H1 (cell line): ENCODE measurements around the gene CHCHD6. TPM values are rescaled to one million over a fixed set of nuclear protein-coding genes. Genes with fewer than 3 reads are reported as not detected.

Source experiments
- CTCF ChIA-PET: fragments of 300-600 bp; sonication (Branson Sonifier 250); formaldehyde crosslinking; loops from one replicate; lab custom pipeline; 2021; ENCODE audit not compliant: partially characterized antibody; lab: Charles Lee
- POLR2A ChIA-PET: fragments of 300-600 bp; sonication (Branson Sonifier 250); formaldehyde crosslinking; loops from one replicate; lab custom pipeline; 2021; ENCODE audit warnings: inconsistent platforms; ENCODE audit not compliant: partially characterized antibody; lab: Charles Lee
- DNase-seq, 2 experiments: peaks; one replicate each; pipeline versions ENCODE4 v3.0.0 to v3.0.0-alpha.2; 2010 to 2022; ENCODE audit warnings: low spot score in 2 of 2, low read depth in 1 of 2, mixed read lengths in 1 of 2
- FAIRE-seq: peaks from 2 replicates; lab custom pipeline; 2011; peaks lifted over from hg19 to GRCh38; lab: Jason Lieb, UNC
- H2AFZ ChIP-seq: 2 replicates; pipeline ENCODE4 v1.8.1; 2012; ENCODE audit warnings: low read length, inconsistent platforms
- H2AK5ac ChIP-seq: 2 replicates; pipeline ENCODE4 v1.6.1; 2013; ENCODE audit warnings: low read depth, low read length
- H2BK120ac ChIP-seq: replicated peaks from 2 replicates; pipeline ENCODE3; 2013; ENCODE audit warnings: low read depth, low read length, inconsistent platforms
- H2BK12ac ChIP-seq: 2 replicates; pipeline ENCODE4 v1.6.1; 2013; ENCODE audit warnings: low read depth, low read length
- H2BK15ac ChIP-seq: 2 replicates; pipeline ENCODE4 v1.6.1; 2013; ENCODE audit warnings: low read length
- H2BK20ac ChIP-seq: 2 replicates; pipeline ENCODE4 v1.6.1; 2013; ENCODE audit warnings: low read length
- H2BK5ac ChIP-seq: 2 replicates; pipeline ENCODE4 v1.6.1; 2013; ENCODE audit warnings: low read depth, low read length
- H3K14ac ChIP-seq: 2 replicates; pipeline ENCODE4 v1.6.1; 2013; ENCODE audit warnings: inconsistent platforms; ENCODE audit not compliant: insufficient read length
- H3K18ac ChIP-seq: 2 replicates; pipeline ENCODE4 v1.6.1; 2013; ENCODE audit warnings: low read length; ENCODE audit errors: extremely low read depth
- H3K23ac ChIP-seq: 2 replicates; pipeline ENCODE4 v1.6.1; 2013; ENCODE audit warnings: inconsistent platforms; ENCODE audit not compliant: insufficient read length
- H3K23me2 ChIP-seq: 2 replicates; pipeline ENCODE4 v1.6.1; 2013; ENCODE audit warnings: low read depth, low read length
- H3K27ac ChIP-seq: 2 replicates; pipeline ENCODE4 v1.6.1; 2011; ENCODE audit warnings: low read depth, low read length, inconsistent platforms
- H3K27me3 ChIP-seq, 4 experiments: replicated peaks in 1 of 4; 1 replicate in 1 of 4; 2 replicates in 3 of 4; pipeline versions ENCODE4 v1.6.1 to v1.8.1; 2011 to 2013; ENCODE audit warnings: low read length in 3 of 4, mild to moderate bottlenecking in 3 of 4, inconsistent platforms in 2 of 4, mixed read lengths in 2 of 4, moderate library complexity in 1 of 4; ENCODE audit not compliant: control insufficient read depth in 3 of 4, insufficient read depth in 3 of 4; ENCODE audit errors: extremely low read depth in 1 of 4
- H3K36me3 ChIP-seq, 4 experiments: 2 replicates each; pipeline versions ENCODE4 v1.6.1 to v1.8.1; 2011 to 2013; ENCODE audit warnings: mild to moderate bottlenecking in 4 of 4, low read length in 3 of 4, moderate library complexity in 2 of 4, control low read depth in 1 of 4, inconsistent platforms in 1 of 4; ENCODE audit not compliant: insufficient read depth in 4 of 4, control insufficient read depth in 2 of 4
- H3K4ac ChIP-seq: replicated peaks from 2 replicates; pipeline ENCODE3; 2013; ENCODE audit warnings: low read length, low read depth, mixed read lengths, inconsistent platforms; ENCODE audit not compliant: insufficient read length
- H3K4me1 ChIP-seq, 4 experiments: replicated peaks in 1 of 4; 1 replicate in 1 of 4; 2 replicates in 3 of 4; pipeline versions ENCODE4 v1.6.1 to v1.8.1; 2011 to 2013; ENCODE audit warnings: low read length in 3 of 4, inconsistent platforms in 2 of 4, mixed read lengths in 1 of 4; ENCODE audit not compliant: insufficient read depth in 4 of 4, control insufficient read depth in 3 of 4
- H3K4me2 ChIP-seq, 2 experiments: 2 replicates each; pipeline versions ENCODE4 v1.6.1 to v1.8.1; 2011 to 2013; ENCODE audit warnings: low read depth in 2 of 2, low read length in 2 of 2, control low read depth in 1 of 2, inconsistent platforms in 1 of 2, mild to moderate bottlenecking in 1 of 2; ENCODE audit not compliant: insufficient read depth in 1 of 2
- H3K4me3 ChIP-seq, 4 experiments: fragments of 200-600, 300-600 bp in 1 of 4; sonication (generic), shearing (Covaris generic), sonication (Bioruptor Twin) in 1 of 4; 2 replicates each; pipeline versions ENCODE4 v1.5.1 to v1.8.1; 2011 to 2016; ENCODE audit warnings: low read length in 4 of 4, low read depth in 3 of 4, control low read depth in 2 of 4, inconsistent platforms in 2 of 4, mild to moderate bottlenecking in 2 of 4, mixed read lengths in 1 of 4, moderate library complexity in 1 of 4; ENCODE audit not compliant: insufficient read depth in 2 of 4; ENCODE audit errors: extremely low read depth in 1 of 4
- H3K56ac ChIP-seq: replicated peaks from 2 replicates; pipeline ENCODE3; 2013; ENCODE audit warnings: low read depth, mild to moderate bottlenecking, mixed read lengths, low read length, inconsistent platforms; ENCODE audit not compliant: insufficient read length
- H3K79me1 ChIP-seq: 2 replicates; pipeline ENCODE4 v1.6.1; 2013; ENCODE audit warnings: low read depth, low read length, control low read depth
- H3K79me2 ChIP-seq, 2 experiments: 2 replicates each; pipeline versions ENCODE4 v1.6.1 to v1.8.1; 2012 to 2013; ENCODE audit warnings: low read length in 2 of 2, mild to moderate bottlenecking in 2 of 2, inconsistent platforms in 1 of 2; ENCODE audit not compliant: insufficient read depth in 2 of 2, control insufficient read depth in 1 of 2
- H3K9ac ChIP-seq, 4 experiments: replicated peaks in 1 of 4; 1 replicate in 1 of 4; 2 replicates in 3 of 4; pipeline versions ENCODE4 v1.6.1 to v1.8.1; 2011 to 2013; ENCODE audit warnings: low read depth in 3 of 4, low read length in 3 of 4, control low read depth in 2 of 4, mild to moderate bottlenecking in 2 of 4, moderate library complexity in 2 of 4, inconsistent platforms in 1 of 4; ENCODE audit errors: extremely low read depth in 1 of 4
- H3K9me3 ChIP-seq, 2 experiments: 2 replicates each; pipeline versions ENCODE4 v1.6.1 to v1.8.1; 2012 to 2013; ENCODE audit warnings: mild to moderate bottlenecking in 2 of 2, moderate library complexity in 2 of 2, control low read depth in 1 of 2, inconsistent platforms in 1 of 2, low read depth in 1 of 2, low read length in 1 of 2, mixed read lengths in 1 of 2; ENCODE audit not compliant: insufficient read depth in 2 of 2
- H4K20me1 ChIP-seq, 2 experiments: replicated peaks in 1 of 2; 2 replicates each; pipeline versions ENCODE3 to v1.8.1; 2011 to 2013; ENCODE audit warnings: inconsistent platforms in 2 of 2, low read length in 2 of 2, mild to moderate bottlenecking in 1 of 2; ENCODE audit not compliant: insufficient read depth in 2 of 2, control insufficient read depth in 1 of 2
- H4K5ac ChIP-seq: 2 replicates; pipeline ENCODE4 v1.6.1; 2013; ENCODE audit warnings: low read length, low read depth, mixed read lengths, inconsistent platforms; ENCODE audit not compliant: insufficient read length
- H4K8ac ChIP-seq: 2 replicates; pipeline ENCODE4 v1.8.0; 2013; ENCODE audit warnings: mild to moderate bottlenecking, moderate library complexity, low read length, inconsistent platforms; ENCODE audit not compliant: insufficient read depth; ENCODE audit errors: extremely low read depth
- H4K91ac ChIP-seq: replicated peaks from 2 replicates; pipeline ENCODE3; 2013; ENCODE audit warnings: low read length, mixed read lengths, inconsistent platforms; ENCODE audit not compliant: insufficient read length
- GTF2F1 ChIP-seq: IDR thresholded peaks from 2 replicates; pipeline ENCODE4 v1.6.1; 2012; ENCODE audit warnings: low read depth, low read length, improper control_type of control experiment, borderline replicate concordance
- JUN ChIP-seq: IDR thresholded peaks from 2 replicates; pipeline ENCODE4 v1.6.1; 2011; ENCODE audit warnings: low read depth, mild to moderate bottlenecking, improper control_type of control experiment, low read length
- POLR2A ChIP-seq, 2 experiments: IDR thresholded peaks; 1 replicate in 1 of 2; 2 replicates in 1 of 2; pipeline ENCODE4 v1.6.1; 2011; ENCODE audit warnings: low read depth in 2 of 2, low read length in 2 of 2, mild to moderate bottlenecking in 2 of 2; ENCODE audit errors: control extremely low read depth in 1 of 2
- RAD21 ChIP-seq, 2 experiments: IDR thresholded peaks in 1 of 2; conservative IDR thresholded peaks in 1 of 2; 2 replicates each; pipeline ENCODE4 v1.6.1; 2011; ENCODE audit warnings: low read depth in 2 of 2, low read length in 2 of 2, improper control_type of control experiment in 1 of 2, inconsistent platforms in 1 of 2, mild to moderate bottlenecking in 1 of 2, moderate library complexity in 1 of 2
- RBBP5 ChIP-seq: IDR thresholded peaks from 2 replicates; pipeline ENCODE4 v1.7.1; 2012; ENCODE audit warnings: low read depth, mild to moderate bottlenecking, inconsistent platforms, low read length, moderate library complexity, borderline replicate concordance
- RFX5 ChIP-seq: IDR thresholded peaks from 2 replicates; pipeline ENCODE4 v1.6.1; 2011; ENCODE audit warnings: low read depth, low read length, improper control_type of control experiment, borderline replicate concordance
- SRF ChIP-seq: IDR thresholded peaks from 2 replicates; pipeline ENCODE4 v1.6.1; 2011; ENCODE audit warnings: mild to moderate bottlenecking, low read depth, low read length, moderate library complexity
- SUZ12 ChIP-seq: fragments of 200-600 bp; sonication (generic); IDR thresholded peaks from 2 replicates; pipeline ENCODE4 v1.6.1; 2012; ENCODE audit warnings: mild to moderate bottlenecking, inconsistent platforms, low read length, moderate library complexity, mixed read lengths
- TBP ChIP-seq: IDR thresholded peaks from 2 replicates; pipeline ENCODE4 v1.6.1; 2011; ENCODE audit warnings: low read depth, low read length, improper control_type of control experiment
- WGBS, 2 experiments: shearing (Covaris generic) in 1 of 2; methylation state at CpG; one replicate each; pipeline versions ENCODE4 v1.1.6 to v1.1.7; 2013 to 2015; ENCODE audit warnings: low lambda C conversion rate in 2 of 2, mixed read lengths in 2 of 2, inconsistent platforms in 1 of 2, low coverage in 1 of 2, missing lambda C conversion rate in 1 of 2; ENCODE audit not compliant: insufficient replicate concordance in 2 of 2, insufficient coverage in 1 of 2, insufficient read length in 1 of 2; ENCODE audit errors: extremely low coverage in 1 of 2, missing lambda C conversion rate in 1 of 2; 5-methylcytosine and 5-hydroxymethylcytosine counted together
- polyA plus RNA-seq, 7 experiments: library from polyadenylated mRNA; depleted of rRNA in 3 of 7; stranded (reverse) in 5 of 7; unstranded in 2 of 7; fragments of >200 nt in 5 of 7; fragments of 200-250 nt in 2 of 7; gene quantifications; 1 replicate in 5 of 7; 2 replicates in 1 of 7; 4 replicates in 1 of 7; pipeline versions ENCODE4 v1.2.1 to v1.2.3, GENCODE V29; 2011 to 2013; ENCODE audit warnings: missing spikeins in 2 of 7, mixed read lengths in 2 of 7
- total RNA-seq: library from RNA; stranded (reverse); fragmentation: NEBNext Ultra II Directional; extraction: Animal tissue kit (Norgen Biotek cat#: 25700); gene quantifications from 2 replicates; pipeline ENCODE4 v1.2.1, GENCODE V29; 2021

CHCHD6 gene
- total and polyA plus RNA-seq, 2 of the 8 experiments (the other 6 are each of a cell fraction or from before 2014, with no cell fraction given) = 32.4 to 37.6 TPM

- H4K8ac ChIP-seq = no peak overlapping the region
- no peak overlapping the region for H3K18ac ChIP-seq
- H3K9me3 ChIP-seq = no peaks in the 10 kb centered on the region
- H2AK5ac ChIP-seq = no peak overlapping the region
- no peaks in the 10 kb centered on the region; a peak in 1 of 7 replicates for H3K4me1 ChIP-seq
- H2BK15ac ChIP-seq = no peak overlapping the region
- H3K27me3 ChIP-seq = no peaks in the 10 kb centered on the region
- peaks cover 35% of the 10 kb centered on the region for H3K79me1 ChIP-seq
- H3K23me2 ChIP-seq = no peaks in the 10 kb centered on the region; the same call in 1 of the 2 replicates
- no peak overlapping the region for H2BK12ac ChIP-seq
- H2BK20ac ChIP-seq = no peak overlapping the region
- H3K36me3 ChIP-seq = peaks cover 2 to 16% (median 11%) of the 10 kb centered on the region in 4 experiments; a peak in 6 of 8 replicates
- peaks cover 0 to 63% of the 10 kb centered on the region in 2 experiments; a peak in 3 of 4 replicates for H3K79me2 ChIP-seq
- no peak overlapping the region for H3K9ac ChIP-seq
- DNase-seq = no peak
- CTCF ChIA-PET = interaction anchor here (0.9 to 10.0 kb wide), 5 partner anchors 11 to 469 kb away, joined by 3 to 74 read pairs (median 4); no protein-coding TSS in a partner anchor
- H3K4ac ChIP-seq = no peak overlapping the region
- no peak overlapping the region for H3K4me3 ChIP-seq
- H3K4me2 ChIP-seq = no peak overlapping the region
- peaks cover 32 to 63% of the 10 kb centered on the region in 2 experiments for H4K20me1 ChIP-seq
- no peak overlapping the region for H3K56ac ChIP-seq
- 94% methylated on average over 16 of the region's 24 CpGs; no CpG with 5 or more reads in 1 of the 2 experiments for WGBS, 2 experiments
- no peak overlapping the region for H2BK5ac ChIP-seq
- no peak for FAIRE-seq
- no peak overlapping the region for H4K5ac ChIP-seq
- POLR2A ChIA-PET = no interaction called here
- H3K23ac ChIP-seq = no peak overlapping the region
- no peak overlapping the region for H2AFZ ChIP-seq
- no peak overlapping the region for H2BK120ac ChIP-seq
- no peak overlapping the region for H3K27ac ChIP-seq
- H3K14ac ChIP-seq = no peak overlapping the region
- H4K91ac ChIP-seq = no peak overlapping the region
- TF ChIP-seq RAD21 (IDR thresholded peaks at IDR 0.05 in 1 of 2, conservative IDR thresholded peaks at IDR 0.05 in 1 of 2; ENCODE audit: low read depth in 2 of 2, low read length in 2 of 2) (no peak), SUZ12 (no peak), GTF2F1 (no peak), JUN (no peak), TBP (no peak), RFX5 (no peak), SRF (no peak), RBBP5 (no peak), POLR2A (IDR thresholded peaks at IDR 0.05; ENCODE audit: control extremely low read depth in 1 of 2, low read depth in 2 of 2, low read length in 2 of 2) (no peak)
Observed at GRCh38 chr3:126991366-126992200, 287.5 kb downstream of the CHCHD6 start.
